Measurements from ENCODE around the gene COL25A1. TPM values are rescaled to one million over a fixed set of nuclear protein-coding genes. Genes with fewer than 3 reads are reported as not detected.

COL25A1 gene
- total RNA-seq, 2 donors from 2014 or later = 4.0 to 6.2 TPM

DNA sequence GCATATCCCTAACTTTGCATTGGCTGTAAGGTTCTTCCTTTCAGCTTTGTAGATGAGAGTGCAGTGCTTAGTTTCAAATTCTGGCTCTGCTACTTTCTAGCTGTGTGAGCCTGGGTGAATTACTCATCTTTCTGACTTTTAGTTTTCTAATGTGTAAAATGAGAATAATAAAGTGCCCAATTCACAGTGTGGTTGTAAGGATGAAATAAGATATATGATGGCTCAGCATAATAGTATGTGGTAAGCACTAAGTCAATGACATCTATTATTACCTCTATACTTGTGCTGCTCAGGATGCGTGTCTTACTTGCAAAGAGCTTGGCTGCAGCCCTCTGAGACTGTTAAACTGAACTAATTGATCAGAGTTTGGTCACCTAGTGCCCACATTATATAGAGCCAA, 509.0 kb downstream of the COL25A1 start:
- no peaks in the 10 kb centered on the region for H3K36me3 Mint-ChIP-seq (ENCODE audit: low read depth)
- Histone ChIP-seq H3K36me3 (ENCODE audit: control insufficient read depth, insufficient read depth, low read length) (no peaks in the 10 kb centered on the region), H3K27ac (ENCODE audit: low read depth, low read length) (no peak overlapping the region), H3K9ac (ENCODE audit: extremely low read depth, low read length, poor library complexity, severe bottlenecking) (no peak overlapping the region), H3K4me1 (ENCODE audit: control insufficient read depth, insufficient read depth, low read length) (no peaks in the 10 kb centered on the region), H3K9me3 (ENCODE audit: control insufficient read depth, low read length) (no peaks in the 10 kb centered on the region), H3K4me3 (ENCODE audit: low read length) (no peak overlapping the region), H3K27me3 (ENCODE audit: control insufficient read depth, insufficient read depth, low read length, poor library complexity, severe bottlenecking) (no peaks in the 10 kb centered on the region)
- H3K4me3 Mint-ChIP-seq = no peak overlapping the region
- 90% methylated on average over 1 of the region's 1 CpG for WGBS, 2 experiments (ENCODE audit: insufficient coverage in 1 of 2, insufficient read length in 1 of 2)
- H3K4me1 Mint-ChIP-seq = peaks cover 3% of the 10 kb centered on the region
- H3K27ac Mint-ChIP-seq = no peak overlapping the region
- no peak for DNase-seq
- TF ChIP-seq, protein P1, sequence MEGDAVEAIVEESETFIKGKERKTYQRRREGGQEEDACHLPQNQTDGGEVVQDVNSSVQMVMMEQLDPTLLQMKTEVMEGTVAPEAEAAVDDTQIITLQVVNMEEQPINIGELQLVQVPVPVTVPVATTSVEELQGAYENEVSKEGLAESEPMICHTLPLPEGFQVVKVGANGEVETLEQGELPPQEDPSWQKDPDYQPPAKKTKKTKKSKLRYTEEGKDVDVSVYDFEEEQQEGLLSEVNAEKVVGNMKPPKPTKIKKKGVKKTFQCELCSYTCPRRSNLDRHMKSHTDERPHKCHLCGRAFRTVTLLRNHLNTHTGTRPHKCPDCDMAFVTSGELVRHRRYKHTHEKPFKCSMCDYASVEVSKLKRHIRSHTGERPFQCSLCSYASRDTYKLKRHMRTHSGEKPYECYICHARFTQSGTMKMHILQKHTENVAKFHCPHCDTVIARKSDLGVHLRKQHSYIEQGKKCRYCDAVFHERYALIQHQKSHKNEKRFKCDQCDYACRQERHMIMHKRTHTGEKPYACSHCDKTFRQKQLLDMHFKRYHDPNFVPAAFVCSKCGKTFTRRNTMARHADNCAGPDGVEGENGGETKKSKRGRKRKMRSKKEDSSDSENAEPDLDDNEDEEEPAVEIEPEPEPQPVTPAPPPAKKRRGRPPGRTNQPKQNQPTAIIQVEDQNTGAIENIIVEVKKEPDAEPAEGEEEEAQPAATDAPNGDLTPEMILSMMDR (conservative IDR thresholded peaks at IDR 0.05) = no peak
- peaks cover 4% of the 10 kb centered on the region for H3K27me3 Mint-ChIP-seq (ENCODE audit: insufficient read depth)
- no peaks in the 10 kb centered on the region for H3K9me3 Mint-ChIP-seq

DNA sequence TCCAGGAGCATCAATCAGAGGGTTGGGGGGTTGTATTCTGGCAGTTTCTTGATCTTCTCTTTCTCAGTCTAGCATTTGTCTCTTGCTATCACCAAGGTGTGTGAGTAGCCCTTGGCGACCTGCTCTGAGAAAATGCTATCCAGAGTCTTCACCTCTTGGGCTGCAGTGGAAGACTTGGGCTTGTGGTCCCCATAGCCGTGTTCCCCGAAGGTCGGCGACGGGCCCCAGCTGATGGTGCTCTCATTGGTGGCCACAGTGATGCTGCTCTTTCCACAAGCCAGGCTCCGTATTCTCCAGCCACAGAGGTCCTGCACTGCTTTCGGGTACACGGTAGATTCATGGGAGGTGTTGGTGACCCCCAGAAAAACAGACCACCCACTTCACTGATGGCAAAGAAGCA, 513.7 kb downstream of the COL25A1 start:
- H3K27ac Mint-ChIP-seq = no peak overlapping the region
- TF ChIP-seq, protein P1 (conservative IDR thresholded peaks at IDR 0.05) = no peak
- DNase-seq = no peak
- peaks cover 2% of the 10 kb centered on the region for H3K4me1 Mint-ChIP-seq
- peaks cover 6% of the 10 kb centered on the region for H3K27me3 Mint-ChIP-seq (ENCODE audit: insufficient read depth)
- 93% methylated on average over 5 to 9 of the region's 9 CpGs for WGBS, 2 experiments (ENCODE audit: insufficient coverage in 1 of 2, insufficient read length in 1 of 2)
- no peak overlapping the region for H3K27ac ChIP-seq (ENCODE audit: low read depth, low read length)
- no peaks in the 10 kb centered on the region for H3K36me3 Mint-ChIP-seq (ENCODE audit: low read depth)
- no peak overlapping the region for H3K9ac ChIP-seq (ENCODE audit: extremely low read depth, low read length, poor library complexity, severe bottlenecking)
- H3K36me3 ChIP-seq (ENCODE audit: control insufficient read depth, insufficient read depth, low read length) = no peaks in the 10 kb centered on the region
- H3K4me3 ChIP-seq (ENCODE audit: low read length) = no peak overlapping the region
- no peaks in the 10 kb centered on the region for H3K9me3 ChIP-seq (ENCODE audit: control insufficient read depth, low read length)
- no peaks in the 10 kb centered on the region for H3K9me3 Mint-ChIP-seq
- no peaks in the 10 kb centered on the region for H3K27me3 ChIP-seq (ENCODE audit: control insufficient read depth, insufficient read depth, low read length, poor library complexity, severe bottlenecking)
- no peaks in the 10 kb centered on the region for H3K4me1 ChIP-seq (ENCODE audit: control insufficient read depth, insufficient read depth, low read length)
- H3K4me3 Mint-ChIP-seq = no peak overlapping the region

DNA sequence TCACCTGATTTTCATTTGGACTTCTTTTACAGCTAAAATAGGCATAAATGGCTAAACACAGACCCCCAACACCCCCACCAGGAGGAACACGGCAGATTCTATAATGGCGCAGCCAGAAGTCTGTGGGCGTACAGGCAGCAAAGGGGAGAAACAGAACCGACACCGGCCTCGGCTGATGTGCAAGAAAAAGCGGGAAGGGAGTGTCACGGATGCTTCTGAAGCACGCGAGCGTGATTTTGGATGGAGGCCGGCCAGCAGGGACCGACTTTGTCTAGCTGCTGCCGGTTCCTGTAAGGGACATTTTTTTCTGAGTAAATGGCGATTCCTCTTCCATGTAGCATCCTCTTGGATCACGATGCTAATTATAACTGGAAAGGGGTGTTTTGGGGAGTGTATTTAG, 514.7 kb downstream of the COL25A1 start:
- Histone ChIP-seq H3K9ac (ENCODE audit: extremely low read depth, low read length, poor library complexity, severe bottlenecking) (no peak overlapping the region), H3K9me3 (ENCODE audit: control insufficient read depth, low read length) (no peaks in the 10 kb centered on the region), H3K27me3 (ENCODE audit: control insufficient read depth, insufficient read depth, low read length, poor library complexity, severe bottlenecking) (no peaks in the 10 kb centered on the region), H3K27ac (ENCODE audit: low read depth, low read length) (no peak overlapping the region), H3K4me3 (ENCODE audit: low read length) (no peak overlapping the region), H3K36me3 (ENCODE audit: control insufficient read depth, insufficient read depth, low read length) (no peaks in the 10 kb centered on the region), H3K4me1 (ENCODE audit: control insufficient read depth, insufficient read depth, low read length) (no peaks in the 10 kb centered on the region)
- H3K4me1 Mint-ChIP-seq = peaks cover 2% of the 10 kb centered on the region
- no peaks in the 10 kb centered on the region for H3K9me3 Mint-ChIP-seq
- H3K4me3 Mint-ChIP-seq = no peak overlapping the region
- TF ChIP-seq, protein P1 (conservative IDR thresholded peaks at IDR 0.05) = no peak
- H3K27ac Mint-ChIP-seq = no peak overlapping the region
- H3K36me3 Mint-ChIP-seq (ENCODE audit: low read depth) = no peaks in the 10 kb centered on the region
- WGBS, 2 experiments (ENCODE audit: insufficient coverage in 1 of 2, insufficient read length in 1 of 2) = 96 to 99% methylated on average over 12 to 16 of the region's 16 CpGs
- H3K27me3 Mint-ChIP-seq (ENCODE audit: insufficient read depth) = peaks cover 6% of the 10 kb centered on the region
- DNase-seq = no peak

All from endodermal cell (in vitro differentiated cells).